Measurements from ENCODE around the gene ZNF746.
"Not testable (repeated sequence)": the region's sequence is repeated elsewhere in the genome, so short reads cannot be mapped to it uniquely, and the experiment has no call there.

Gene ZNF746

GRCh38 chr7:149497467-149498261, at the start of gene ZNF746:
Gene ZNF746, minus strand, starts transcription at chr7:149497809. Its CDS starts 273 bp downstream, at chr7:149497536.
- peak; percentile 72 for DNase-seq (ENCODE audit: low spot score)

- DNase-seq (ENCODE audit: low spot score) = no peak
These were observed 49.5 kb upstream of the ZNF746 start for GRCh38 chr7:149547126-149547525.

- DNase-seq (ENCODE audit: low spot score) = no peak
These were observed 48.7 kb upstream of the ZNF746 start for GRCh38 chr7:149546331-149546730.

- no peak for DNase-seq (ENCODE audit: low spot score)
These were observed 46.4 kb upstream of the ZNF746 start for GRCh38 chr7:149544028-149544427.

GRCh38 chr7:149532654-149533053, 35.0 kb upstream of the ZNF746 start:
- no peak for DNase-seq (ENCODE audit: low spot score)

GRCh38 chr7:149529136-149529718, 31.6 kb upstream of the ZNF746 start:
- DNase-seq (ENCODE audit: low spot score) = no peak

GRCh38 chr7:149527414-149527813, 29.8 kb upstream of the ZNF746 start:
- no peak for DNase-seq (ENCODE audit: low spot score)

GRCh38 chr7:149525280-149525679, 27.7 kb upstream of the ZNF746 start:
- DNase-seq (ENCODE audit: low spot score) = no peak

GRCh38 chr7:149524394-149524793, 26.8 kb upstream of the ZNF746 start:
- DNase-seq (ENCODE audit: low spot score) = peak; percentile 68

- no peak for DNase-seq (ENCODE audit: low spot score)
These were observed 12.6 kb upstream of the ZNF746 start for GRCh38 chr7:149510248-149510647.

GRCh38 chr7:149509774-149510173, 12.2 kb upstream of the ZNF746 start:
- no peak for DNase-seq (ENCODE audit: low spot score)

GRCh38 chr7:149505551-149505950, 7.9 kb upstream of the ZNF746 start:
- DNase-seq (ENCODE audit: low spot score) = no peak

GRCh38 chr7:149501651-149502050, 4.0 kb upstream of the ZNF746 start:
- DNase-seq (ENCODE audit: low spot score) = no peak

GRCh38 chr7:149500910-149501309, 3.3 kb upstream of the ZNF746 start:
- DNase-seq (ENCODE audit: low spot score) = no peak

- no peak for DNase-seq (ENCODE audit: low spot score)
These were observed 2.6 kb upstream of the ZNF746 start for GRCh38 chr7:149500201-149500600.

- no peak for DNase-seq (ENCODE audit: low spot score)
These were observed 1.2 kb upstream of the ZNF746 start for GRCh38 chr7:149498811-149499210.

GRCh38 chr7:149496642-149497391, 792 bp downstream of the ZNF746 start:
- DNase-seq (ENCODE audit: low spot score) = peak; percentile 29

- DNase-seq (ENCODE audit: low spot score) = peak; percentile 31
These were observed 1.6 kb downstream of the ZNF746 start for GRCh38 chr7:149495785-149496641.

GRCh38 chr7:149494738-149495368, 2.8 kb downstream of the ZNF746 start:
- no peak for DNase-seq (ENCODE audit: low spot score)

- not testable (repeated sequence) for DNase-seq (ENCODE audit: low spot score)
These were observed 3.6 kb downstream of the ZNF746 start for GRCh38 chr7:149493975-149494374.

- DNase-seq (ENCODE audit: low spot score) = no peak
These were observed 4.2 kb downstream of the ZNF746 start for GRCh38 chr7:149493366-149493765.
